DND-41 (cell line): ENCODE data around the gene GRXCR1.

ENCODE experiments used
- ATAC-seq: fragments of 200-7000 bp; cut with Tn5 transposase; 3 replicates; pipeline ENCODE4 v1.9.1; 2021; ENCODE audit warnings: low read depth; ENCODE audit not compliant: insufficient read depth
- DNase-seq: peaks from one replicate; pipeline ENCODE4 v3.0.0-alpha.2; 2020
- H2AFZ ChIP-seq: 2 replicates; pipeline ENCODE4 v1.6.0; 2012; ENCODE audit warnings: low read depth, low read length
- H3K27ac ChIP-seq: 2 replicates; pipeline ENCODE4 v1.5.1; 2012; ENCODE audit warnings: low read length, inconsistent platforms
- H3K27me3 ChIP-seq: fragments of 200-600 bp; sonication (generic); 2 replicates; pipeline ENCODE4 v1.6.0; 2012; ENCODE audit warnings: low read length, mild to moderate bottlenecking, inconsistent platforms; ENCODE audit not compliant: insufficient read depth, poor library complexity
- H3K36me3 ChIP-seq: 2 replicates; pipeline ENCODE4 v1.5.1; 2012; ENCODE audit warnings: low read length, inconsistent platforms; ENCODE audit not compliant: insufficient read depth
- H3K4me1 ChIP-seq: 2 replicates; pipeline ENCODE4 v1.5.1; 2012; ENCODE audit warnings: mild to moderate bottlenecking, low read length; ENCODE audit not compliant: insufficient read depth
- H3K4me2 ChIP-seq: 2 replicates; pipeline ENCODE4 v1.6.0; 2012; ENCODE audit warnings: mild to moderate bottlenecking, moderate library complexity, low read length, inconsistent platforms; ENCODE audit not compliant: insufficient read depth
- H3K4me3 ChIP-seq, 2 experiments: fragments of 200-600 bp in 1 of 2; shearing (Covaris generic) in 1 of 2; 2 replicates each; pipeline ENCODE4 v1.5.1; 2012 to 2016; ENCODE audit warnings: inconsistent platforms in 2 of 2, low read length in 2 of 2, mild to moderate bottlenecking in 2 of 2, low read depth in 1 of 2, moderate library complexity in 1 of 2
- H3K79me2 ChIP-seq: 2 replicates; pipeline ENCODE4 v1.6.0; 2012; ENCODE audit warnings: low read length, inconsistent platforms; ENCODE audit not compliant: insufficient read depth
- H3K9ac ChIP-seq: 2 replicates; pipeline ENCODE4 v1.6.0; 2012; ENCODE audit warnings: low read depth, mild to moderate bottlenecking, inconsistent platforms, low read length, moderate library complexity
- H3K9me3 ChIP-seq: 2 replicates; pipeline ENCODE4 v1.5.1; 2012; ENCODE audit warnings: low read length, moderate library complexity, mild to moderate bottlenecking, inconsistent platforms; ENCODE audit not compliant: insufficient read depth, severe bottlenecking
- H4K20me1 ChIP-seq: 2 replicates; pipeline ENCODE4 v1.6.0; 2012; ENCODE audit warnings: low read length; ENCODE audit not compliant: insufficient read depth
- EZH2 ChIP-seq: IDR thresholded peaks from 3 replicates; pipeline ENCODE4 v1.6.1; 2012; ENCODE audit warnings: borderline replicate concordance, low read depth, mild to moderate bottlenecking, moderate library complexity, low read length, inconsistent platforms; ENCODE audit not compliant: severe bottlenecking
- TF ChIP-seq, protein P1 (sequence below): IDR thresholded peaks from 2 replicates; pipeline ENCODE4 v1.5.1; 2012; ENCODE audit warnings: borderline replicate concordance, low read length, moderate library complexity, mild to moderate bottlenecking; ENCODE audit not compliant: poor library complexity, severe bottlenecking; ENCODE audit errors: extremely low read depth

Gene GRXCR1

DNA sequence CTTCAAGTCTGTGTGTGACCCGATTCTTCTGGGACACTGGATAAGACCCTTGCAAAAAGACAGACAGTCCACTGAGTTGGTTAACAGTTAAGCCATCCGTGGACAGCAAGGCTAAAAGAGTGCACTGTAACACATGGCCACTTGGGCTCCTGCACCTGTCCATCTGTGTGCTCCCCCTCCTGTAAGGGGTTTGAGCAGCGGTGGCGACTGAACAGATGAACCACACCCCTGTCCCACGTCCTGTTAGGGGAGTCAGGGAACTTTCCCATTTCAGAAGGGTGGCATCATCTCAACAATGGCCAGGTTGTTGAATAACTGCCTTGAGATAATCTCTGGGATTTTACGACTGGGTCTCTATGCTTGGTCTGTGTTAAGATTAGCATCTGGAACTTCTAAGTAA, 178.6 kb downstream of the GRXCR1 start:
- Histone ChIP-seq H3K4me2 (no peak overlapping the region), H3K27ac (no peak overlapping the region), H4K20me1 (no peaks in the 10 kb centered on the region), H3K4me3 (no peak overlapping the region), H3K36me3 (no peaks in the 10 kb centered on the region), H3K9me3 (no peaks in the 10 kb centered on the region), H3K27me3 (no peaks in the 10 kb centered on the region), H2AFZ (no peak overlapping the region), H3K4me1 (no peaks in the 10 kb centered on the region), H3K9ac (no peak overlapping the region), H3K79me2 (no peaks in the 10 kb centered on the region)
- TF ChIP-seq, protein P1, sequence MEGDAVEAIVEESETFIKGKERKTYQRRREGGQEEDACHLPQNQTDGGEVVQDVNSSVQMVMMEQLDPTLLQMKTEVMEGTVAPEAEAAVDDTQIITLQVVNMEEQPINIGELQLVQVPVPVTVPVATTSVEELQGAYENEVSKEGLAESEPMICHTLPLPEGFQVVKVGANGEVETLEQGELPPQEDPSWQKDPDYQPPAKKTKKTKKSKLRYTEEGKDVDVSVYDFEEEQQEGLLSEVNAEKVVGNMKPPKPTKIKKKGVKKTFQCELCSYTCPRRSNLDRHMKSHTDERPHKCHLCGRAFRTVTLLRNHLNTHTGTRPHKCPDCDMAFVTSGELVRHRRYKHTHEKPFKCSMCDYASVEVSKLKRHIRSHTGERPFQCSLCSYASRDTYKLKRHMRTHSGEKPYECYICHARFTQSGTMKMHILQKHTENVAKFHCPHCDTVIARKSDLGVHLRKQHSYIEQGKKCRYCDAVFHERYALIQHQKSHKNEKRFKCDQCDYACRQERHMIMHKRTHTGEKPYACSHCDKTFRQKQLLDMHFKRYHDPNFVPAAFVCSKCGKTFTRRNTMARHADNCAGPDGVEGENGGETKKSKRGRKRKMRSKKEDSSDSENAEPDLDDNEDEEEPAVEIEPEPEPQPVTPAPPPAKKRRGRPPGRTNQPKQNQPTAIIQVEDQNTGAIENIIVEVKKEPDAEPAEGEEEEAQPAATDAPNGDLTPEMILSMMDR, result no peak
- no peak for TF ChIP-seq EZH2
- DNase-seq (no peak), ATAC-seq (no peak)
